Activated CD8-positive, alpha-beta T cell treated with anti-CD3 and anti-CD28 coated beads for 36 hours (primary cell): ENCODE measurements around the gene CCDC116. TPM values are rescaled to one million over a fixed set of nuclear protein-coding genes. Genes with fewer than 3 reads are reported as not detected.
A peak's percentile ranks its signal among the peaks of the same experiment; 100 is the strongest.

Experiments used
- ATAC-seq: fragments of 200-7000 bp; cut with Tn5 transposase; one replicate; pipeline ENCODE4 v1.10.0; 2021; ENCODE audit warnings: mild to moderate bottlenecking, moderate library complexity
- CTCF ChIA-PET: fragments of 350-600 bp; sonication (Branson Sonifier 250); formaldehyde crosslinking; loops from one replicate; lab custom pipeline; 2021; ENCODE audit warnings: antibody characterized with exemption; lab: Charles Lee
- POLR2A ChIA-PET: fragments of 350-600 bp; sonication (Branson Sonifier 250); formaldehyde crosslinking; loops from one replicate; lab custom pipeline; 2021; ENCODE audit warnings: antibody characterized with exemption; lab: Charles Lee
- DNase-seq: peaks from one replicate; pipeline ENCODE4 v3.0.0-alpha.2; 2020
- H3K27ac Mint-ChIP-seq: one replicate; pipeline ENCODE4 v1.8.0; 2021; ENCODE audit warnings: mild to moderate bottlenecking, mixed read lengths
- H3K27me3 Mint-ChIP-seq: one replicate; pipeline ENCODE4 v1.8.0; 2021; ENCODE audit warnings: mixed read lengths
- H3K36me3 Mint-ChIP-seq: one replicate; pipeline ENCODE4 v1.8.0; 2021; ENCODE audit warnings: low read depth, mixed read lengths
- H3K4me1 Mint-ChIP-seq: one replicate; pipeline ENCODE4 v1.8.0; 2021; ENCODE audit warnings: low read depth, mixed read lengths
- H3K4me3 Mint-ChIP-seq: one replicate; pipeline ENCODE4 v1.8.0; 2021; ENCODE audit warnings: mild to moderate bottlenecking, moderate library complexity, mixed read lengths
- H3K9me3 Mint-ChIP-seq: one replicate; pipeline ENCODE4 v1.8.0; 2021; ENCODE audit warnings: mixed read lengths
- intact Hi-C: fragments of 100-400 bp; cut with micrococcal nuclease; formaldehyde crosslinking; loops from one replicate; pipeline ENCODE4 v1.10.0; 2022
- total RNA-seq, 2 experiments: library from RNA; stranded (reverse); gene quantifications; one replicate each; pipeline ENCODE4 v1.2.3, GENCODE V29; 2021
- TF ChIP-seq, protein P1 (sequence below): fragments of 200-600 bp; IDR thresholded peaks from one replicate; pipeline ENCODE4 v1.8.0; 2022; ENCODE audit warnings: antibody characterized with exemption, mild to moderate bottlenecking

CCDC116 gene
- total RNA-seq, 2 experiments from 2014 or later, result 0.45 TPM; not detected in 1

DNA sequence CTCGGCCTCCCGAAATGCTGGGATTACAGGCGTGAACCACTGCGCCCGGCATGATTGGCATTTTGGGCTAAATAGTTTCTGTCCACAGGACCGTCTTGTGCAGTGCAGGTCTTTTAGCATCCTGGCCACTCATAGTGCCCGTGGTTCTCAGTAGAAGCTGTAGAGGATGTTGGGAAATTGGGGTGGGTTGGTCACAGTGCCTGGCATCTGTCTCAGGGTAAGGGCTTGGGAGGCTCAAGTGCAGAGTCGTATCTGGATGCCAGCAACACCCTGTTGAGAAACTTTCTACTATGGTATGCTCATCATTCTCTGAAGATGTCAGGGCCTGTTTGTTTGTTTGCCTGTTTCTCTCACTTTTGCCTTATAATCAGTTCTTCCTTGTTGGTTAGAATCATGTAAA is 43.2 kb upstream of the CCDC116 start:
- Mint-ChIP-seq H3K9me3 (no peaks in the 10 kb centered on the region), H3K27me3 (no peaks in the 10 kb centered on the region), H3K4me1 (peaks cover 59% of the 10 kb centered on the region), H3K4me3 (no peak overlapping the region), H3K36me3 (peaks cover 33% of the 10 kb centered on the region), H3K27ac (peak overlapping the region; percentile 37)
- ATAC-seq (no peak), DNase-seq (no peak)
- ChIA-PET CTCF (interaction anchor here (1.1 kb wide), 1 partner anchor 10 kb away, joined by 3 read pairs; no protein-coding TSS in a partner anchor), POLR2A (no interaction called here)
- TF ChIP-seq, protein P1, sequence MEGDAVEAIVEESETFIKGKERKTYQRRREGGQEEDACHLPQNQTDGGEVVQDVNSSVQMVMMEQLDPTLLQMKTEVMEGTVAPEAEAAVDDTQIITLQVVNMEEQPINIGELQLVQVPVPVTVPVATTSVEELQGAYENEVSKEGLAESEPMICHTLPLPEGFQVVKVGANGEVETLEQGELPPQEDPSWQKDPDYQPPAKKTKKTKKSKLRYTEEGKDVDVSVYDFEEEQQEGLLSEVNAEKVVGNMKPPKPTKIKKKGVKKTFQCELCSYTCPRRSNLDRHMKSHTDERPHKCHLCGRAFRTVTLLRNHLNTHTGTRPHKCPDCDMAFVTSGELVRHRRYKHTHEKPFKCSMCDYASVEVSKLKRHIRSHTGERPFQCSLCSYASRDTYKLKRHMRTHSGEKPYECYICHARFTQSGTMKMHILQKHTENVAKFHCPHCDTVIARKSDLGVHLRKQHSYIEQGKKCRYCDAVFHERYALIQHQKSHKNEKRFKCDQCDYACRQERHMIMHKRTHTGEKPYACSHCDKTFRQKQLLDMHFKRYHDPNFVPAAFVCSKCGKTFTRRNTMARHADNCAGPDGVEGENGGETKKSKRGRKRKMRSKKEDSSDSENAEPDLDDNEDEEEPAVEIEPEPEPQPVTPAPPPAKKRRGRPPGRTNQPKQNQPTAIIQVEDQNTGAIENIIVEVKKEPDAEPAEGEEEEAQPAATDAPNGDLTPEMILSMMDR, result no peak
- intact Hi-C loops, result no loop called here

DNA sequence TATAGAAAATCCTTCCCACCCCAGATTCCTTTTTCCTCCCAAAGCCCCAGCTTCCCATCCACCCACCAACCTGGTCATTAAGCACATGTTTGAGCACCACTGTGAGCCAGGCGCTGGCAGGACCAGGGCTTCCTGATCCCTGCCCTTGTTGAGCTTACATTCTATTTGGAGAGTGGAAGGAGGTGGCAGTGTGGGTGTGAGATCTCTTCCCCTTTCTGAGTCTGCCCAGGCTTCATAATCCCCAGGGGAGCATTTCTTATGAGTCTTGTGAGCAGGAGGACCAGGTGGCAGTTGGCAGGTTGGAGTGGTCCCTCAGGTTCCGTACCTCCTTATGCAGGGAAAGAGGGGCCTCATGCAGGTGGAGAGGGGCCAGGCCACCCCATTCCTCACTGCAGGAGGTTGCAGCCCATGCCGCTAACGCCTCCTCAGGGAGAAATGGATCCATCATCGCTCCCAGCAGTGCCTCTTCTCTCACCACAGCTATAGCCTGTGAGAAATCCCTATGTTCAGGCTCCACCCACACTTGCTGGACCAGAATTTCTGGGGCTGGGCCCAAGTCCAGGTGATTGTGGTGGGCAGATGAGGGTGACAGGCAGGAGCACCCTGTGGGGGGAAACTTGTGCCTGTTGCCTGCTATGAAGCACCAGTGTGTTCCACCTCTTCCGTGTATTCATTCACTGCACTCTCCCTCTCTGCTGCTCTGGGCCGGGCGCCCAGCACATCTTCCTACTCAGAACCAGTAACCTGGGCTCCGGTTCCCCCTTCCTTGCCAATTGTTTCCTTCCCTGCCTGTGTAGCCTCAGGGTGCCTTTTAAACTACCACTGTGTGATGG is 41.5 kb upstream of the CCDC116 start:
- H3K36me3 Mint-ChIP-seq, result peaks cover 42% of the 10 kb centered on the region
- ChIA-PET CTCF (no interaction called here), POLR2A (interaction anchor here (1.2 kb wide), 1 partner anchor 39 kb away, joined by 3 read pairs; the partner anchor contains the start of gene YDJC)
- peak overlapping the region; percentile 58 for H3K27ac Mint-ChIP-seq
- no peak overlapping the region for H3K4me3 Mint-ChIP-seq
- TF ChIP-seq, protein P1, result no peak
- H3K27me3 Mint-ChIP-seq, result no peaks in the 10 kb centered on the region
- peaks cover 52% of the 10 kb centered on the region for H3K4me1 Mint-ChIP-seq
- ATAC-seq (no peak), DNase-seq (no peak)
- intact Hi-C loops, result no loop called here
- no peaks in the 10 kb centered on the region for H3K9me3 Mint-ChIP-seq

DNA sequence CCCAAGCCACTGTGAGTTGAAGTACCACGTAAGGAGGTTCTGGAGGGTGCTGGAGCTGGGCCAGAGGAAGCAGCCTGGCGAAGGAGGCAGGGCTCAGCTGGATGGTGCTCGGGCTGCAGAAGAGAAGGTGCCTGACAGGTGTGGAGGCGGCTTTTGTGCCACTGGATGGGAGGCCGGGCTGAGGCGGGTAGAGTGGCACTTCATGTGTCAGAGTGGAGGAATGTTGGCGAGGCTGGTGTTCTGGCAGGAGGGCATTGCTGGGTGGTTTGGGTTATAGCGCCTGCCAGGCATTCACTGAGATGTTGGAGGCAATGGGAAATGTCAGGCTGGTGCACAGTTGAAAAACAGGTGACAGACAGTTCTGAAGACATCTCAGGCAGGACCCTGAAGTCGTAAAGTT is 40.9 kb upstream of the CCDC116 start:
- Mint-ChIP-seq H3K27me3 (no peaks in the 10 kb centered on the region), H3K36me3 (peaks cover 45% of the 10 kb centered on the region), H3K27ac (peak overlapping the region; percentile 58), H3K4me3 (no peak overlapping the region), H3K9me3 (no peaks in the 10 kb centered on the region), H3K4me1 (peaks cover 53% of the 10 kb centered on the region)
- TF ChIP-seq, protein P1, result no peak
- intact Hi-C loops, result no loop called here
- CTCF ChIA-PET, result no interaction called here
- DNase-seq (no peak), ATAC-seq (no peak)
- POLR2A ChIA-PET, result interaction anchor here (0.6 to 1.2 kb wide), 3 partner anchors 28 to 51 kb away, joined by 3 read pairs; partner anchors contain the start of genes SDF2L1 and YDJC

DNA sequence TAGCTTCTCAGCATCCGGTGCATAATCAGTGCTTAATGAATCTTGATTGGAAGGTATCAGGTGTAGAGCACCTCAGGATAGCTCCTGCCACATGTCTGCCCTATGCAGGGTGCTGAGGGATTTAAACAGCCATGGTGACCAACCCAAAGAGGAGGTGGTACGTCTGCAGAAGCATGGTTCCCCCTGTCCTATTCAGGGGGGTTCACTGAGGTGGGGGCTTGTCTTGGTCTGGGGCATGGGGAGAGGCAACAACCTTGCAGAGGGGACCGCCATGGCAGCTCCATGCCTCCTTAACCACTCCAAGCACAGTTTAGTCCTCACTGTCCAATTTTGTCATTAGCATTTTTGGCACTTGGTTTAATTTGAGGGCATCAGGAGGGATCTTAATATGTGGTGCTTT is 40.1 kb upstream of the CCDC116 start:
- POLR2A ChIA-PET, result interaction anchor here (1.1 to 1.3 kb wide), 4 partner anchors 10 to 50 kb away, joined by 3 to 4 read pairs (median 3); partner anchors contain the start of gene SDF2L1
- CTCF ChIA-PET, result interaction anchor here (1.0 kb wide), 1 partner anchor 37 kb away, joined by 3 read pairs; no protein-coding TSS in a partner anchor
- Mint-ChIP-seq H3K4me1 (peaks cover 50% of the 10 kb centered on the region), H3K4me3 (no peak overlapping the region), H3K27ac (no peak overlapping the region), H3K27me3 (no peaks in the 10 kb centered on the region), H3K36me3 (peaks cover 47% of the 10 kb centered on the region), H3K9me3 (no peaks in the 10 kb centered on the region)
- ATAC-seq (no peak), DNase-seq (no peak)
- intact Hi-C loops, result no loop called here
- TF ChIP-seq, protein P1, result no peak
